22Rv1 (cell line): ENCODE results near the gene ZNF609.

Source experiments
- CTCF ChIP-seq: fragments of 450-650 bp; IDR thresholded peaks from 2 replicates; pipeline ENCODE4 v1.5.1; 2017; ENCODE audit warnings: mild to moderate bottlenecking
- ZFX ChIP-seq: fragments of 450-650 bp; IDR thresholded peaks from 2 replicates; pipeline ENCODE4 v1.6.1; 2017; ENCODE audit warnings: antibody characterized with exemption, borderline replicate concordance

GRCh38 chr15:64622410-64623260, 162.3 kb downstream of the ZNF609 start:
- TF ChIP-seq CTCF (no peak), ZFX (no peak)
